ENCODE measurements around the gene CXorf58. TPM values are rescaled to one million over a fixed set of nuclear protein-coding genes. Genes with fewer than 3 reads are reported as not detected.

Gene CXorf58
- polyA plus RNA-seq, 1 of the 3 experiments (the other 2 are of a cell fraction) = not detected

DNA sequence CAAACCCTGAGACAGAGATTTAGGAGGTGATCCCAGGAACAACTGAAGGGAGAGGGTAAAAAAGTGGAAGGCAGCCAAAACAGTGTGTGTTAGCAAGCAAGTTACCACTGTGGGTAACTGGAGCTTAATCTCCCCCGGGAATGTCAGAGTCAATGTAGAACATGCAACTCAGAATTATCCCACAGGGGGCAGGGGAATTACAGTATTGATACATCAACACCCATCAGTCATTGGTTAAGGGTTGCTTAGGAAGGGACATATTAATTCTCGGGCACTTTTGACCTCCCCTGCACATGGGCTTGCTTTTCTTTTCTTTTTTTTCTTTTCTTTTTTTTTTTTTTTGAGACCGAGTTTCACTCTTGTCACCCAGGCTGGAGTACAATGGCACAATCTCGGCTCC is 29.3 kb downstream of the CXorf58 start (continued):
- TF ChIP-seq EZH2phosphoT487 (IDR thresholded peaks at IDR 0.05; ENCODE audit: borderline replicate concordance, low read depth) = no peak

GRCh38 chrX:23938690-23939089 is 30.9 kb downstream of the CXorf58 start:
- 41% methylated on average over 1 of the region's 1 CpG for WGBS (ENCODE audit: low lambda C conversion rate)
- no peak overlapping the region for H2AFZ ChIP-seq (ENCODE audit: low read depth)

DNA sequence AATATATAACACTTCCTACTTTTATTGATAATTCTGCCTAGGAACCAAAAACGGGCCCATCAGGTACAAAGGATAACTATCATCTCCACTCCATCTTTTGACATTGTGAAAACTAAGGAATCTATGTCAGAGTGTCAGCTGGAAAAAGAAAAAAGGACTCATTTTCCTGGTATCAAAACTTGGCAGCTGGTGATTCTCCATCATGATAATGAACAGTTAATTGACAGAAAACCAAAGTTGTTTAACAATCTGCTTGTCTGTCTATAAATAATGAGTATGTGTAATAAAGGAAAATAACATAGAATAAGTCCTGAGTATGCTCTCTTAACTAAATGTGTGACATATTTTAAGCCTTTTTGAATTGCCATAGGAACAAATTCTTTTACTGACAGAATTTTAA is 31.4 kb downstream of the CXorf58 start:
- H3K36me3 ChIP-seq (replicated peaks in 1 of 2; ENCODE audit: control insufficient read depth in 1 of 2, insufficient read depth in 2 of 2, low read length in 1 of 2) = no peaks in the 10 kb centered on the region
- H3K9me2 ChIP-seq = no peaks in the 10 kb centered on the region
- no peak for DNase-seq
- WGBS (ENCODE audit: low lambda C conversion rate) = 45% methylated on average over 1 of the region's 1 CpG
- H3K4me1 ChIP-seq (ENCODE audit: control insufficient read depth in 1 of 2, insufficient read depth in 2 of 2, low read depth in 1 of 2, low read length in 1 of 2) = no peaks in the 10 kb centered on the region
- no peak overlapping the region for H3K9ac ChIP-seq
- H3K27me3 ChIP-seq (ENCODE audit: insufficient read depth) = peaks cover 4% of the 10 kb centered on the region; the same call in 1 of the 2 replicates
- H3F3A ChIP-seq (replicated peaks; ENCODE audit: insufficient read depth) = no peaks in the 10 kb centered on the region
- H2AFZ ChIP-seq (ENCODE audit: low read depth) = no peak overlapping the region
- H3K9me3 ChIP-seq = no peaks in the 10 kb centered on the region
- ChIA-PET CTCF (no interaction called here), POLR2A (no interaction called here)
- H3K4me2 ChIP-seq = no peak overlapping the region
- H4K20me1 ChIP-seq (ENCODE audit: insufficient read depth) = no peaks in the 10 kb centered on the region
- TF ChIP-seq SMC3 (IDR thresholded peaks at IDR 0.05; ENCODE audit: low read depth, low read length) (no peak), YY1 (IDR thresholded peaks at IDR 0.05; ENCODE audit: low read depth) (no peak), RAD21 (IDR thresholded peaks at IDR 0.05; ENCODE audit: low read length) (no peak), POLR2AphosphoS5 (IDR thresholded peaks at IDR 0.05; ENCODE audit: low read depth, low read length) (no peak), RCOR1 (IDR thresholded peaks at IDR 0.05; ENCODE audit: low read length) (no peak), MXI1 (IDR thresholded peaks at IDR 0.05; ENCODE audit: low read depth, low read length) (no peak), TCF12 (IDR thresholded peaks at IDR 0.05) (no peak), TAF1 (IDR thresholded peaks at IDR 0.05; ENCODE audit: borderline replicate concordance, low read depth, low read length) (no peak)
- TF ChIP-seq, protein P1, sequence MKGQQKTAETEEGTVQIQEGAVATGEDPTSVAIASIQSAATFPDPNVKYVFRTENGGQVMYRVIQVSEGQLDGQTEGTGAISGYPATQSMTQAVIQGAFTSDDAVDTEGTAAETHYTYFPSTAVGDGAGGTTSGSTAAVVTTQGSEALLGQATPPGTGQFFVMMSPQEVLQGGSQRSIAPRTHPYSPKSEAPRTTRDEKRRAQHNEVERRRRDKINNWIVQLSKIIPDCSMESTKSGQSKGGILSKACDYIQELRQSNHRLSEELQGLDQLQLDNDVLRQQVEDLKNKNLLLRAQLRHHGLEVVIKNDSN (IDR thresholded peaks at IDR 0.05; ENCODE audit: borderline replicate concordance, low read depth) = no peak
- no peaks in the 10 kb centered on the region for H3K79me2 ChIP-seq (ENCODE audit: insufficient read depth)
- H3K27ac ChIP-seq (ENCODE audit: low read depth in 2 of 2, low read length in 1 of 2) = no peak overlapping the region
- H3K4me3 ChIP-seq (ENCODE audit: low read depth in 2 of 2, low read length in 1 of 2) = no peak overlapping the region

More at GRCh38 chrX:23938690-23939089, 30.9 kb downstream of the CXorf58 start:
- TF ChIP-seq RAD21 (IDR thresholded peaks at IDR 0.05; ENCODE audit: low read length) = no peak
- TF ChIP-seq GABPA (IDR thresholded peaks at IDR 0.05; ENCODE audit: low read depth) = no peak
- no peak for TF ChIP-seq TAF1 (IDR thresholded peaks at IDR 0.05; ENCODE audit: borderline replicate concordance, low read depth, low read length)
- TF ChIP-seq POLR2AphosphoS5 (IDR thresholded peaks at IDR 0.05; ENCODE audit: low read depth, low read length) = no peak
- TF ChIP-seq CHD2 (IDR thresholded peaks at IDR 0.05; ENCODE audit: low read length, partially characterized antibody) = no peak
- TF ChIP-seq SIN3A (IDR thresholded peaks at IDR 0.05; ENCODE audit: borderline replicate concordance, low read depth, low read length) = no peak
- no peak for TF ChIP-seq ZBTB33 (IDR thresholded peaks at IDR 0.05; ENCODE audit: borderline replicate concordance, low read depth)
- TF ChIP-seq RXRA (IDR thresholded peaks at IDR 0.05; ENCODE audit: borderline replicate concordance, low read depth) = no peak
- no peak for TF ChIP-seq MXI1 (IDR thresholded peaks at IDR 0.05; ENCODE audit: low read depth, low read length)
- TF ChIP-seq SMC3 (IDR thresholded peaks at IDR 0.05; ENCODE audit: low read depth, low read length) = no peak
- no peak for TF ChIP-seq NFIC (IDR thresholded peaks at IDR 0.05; ENCODE audit: borderline replicate concordance)
- ChIA-PET CTCF (no interaction called here), POLR2A (no interaction called here)
- Histone ChIP-seq H4K20me1 (ENCODE audit: insufficient read depth) (no peaks in the 10 kb centered on the region), H3K9me2 (no peaks in the 10 kb centered on the region), H3K4me2 (no peak overlapping the region), H3K27me3 (ENCODE audit: insufficient read depth) (peaks cover 4% of the 10 kb centered on the region; the same call in 1 of the 2 replicates), H3K9ac (no peak overlapping the region), H3K4me1 (ENCODE audit: control insufficient read depth in 1 of 2, insufficient read depth in 2 of 2, low read depth in 1 of 2, low read length in 1 of 2) (no peaks in the 10 kb centered on the region), H3K9me3 (no peaks in the 10 kb centered on the region), H3K4me3 (ENCODE audit: low read depth in 2 of 2, low read length in 1 of 2) (no peak overlapping the region), H3K27ac (ENCODE audit: low read depth in 2 of 2, low read length in 1 of 2) (no peak overlapping the region), H3K36me3 (replicated peaks in 1 of 2; ENCODE audit: control insufficient read depth in 1 of 2, insufficient read depth in 2 of 2, low read length in 1 of 2) (no peaks in the 10 kb centered on the region), H3F3A (replicated peaks; ENCODE audit: insufficient read depth) (no peaks in the 10 kb centered on the region), H3K79me2 (ENCODE audit: insufficient read depth) (no peaks in the 10 kb centered on the region)
- no peak for DNase-seq
